HUDEP-2 (cell line): ENCODE measurements around the gene NAALADL2.
"Not testable (repeated sequence)": the region's sequence is repeated elsewhere in the genome, so short reads cannot be mapped to it uniquely, and the experiment has no call there.

Experiments
- DNase-seq, 76 experiments: peaks; one replicate each; lab custom pipeline; 2025; ENCODE audit not compliant: unreplicated experiment in 76 of 76; lab: John Stamatoyannopoulos, UW

The NAALADL2 gene

GRCh38 chr3:175121225-175121624 lies 262.1 kb downstream of the NAALADL2 start:
- DNase-seq = no peak

- no peak for DNase-seq
Measured at GRCh38 chr3:175127075-175127662, 268.0 kb downstream of the NAALADL2 start.

DNA sequence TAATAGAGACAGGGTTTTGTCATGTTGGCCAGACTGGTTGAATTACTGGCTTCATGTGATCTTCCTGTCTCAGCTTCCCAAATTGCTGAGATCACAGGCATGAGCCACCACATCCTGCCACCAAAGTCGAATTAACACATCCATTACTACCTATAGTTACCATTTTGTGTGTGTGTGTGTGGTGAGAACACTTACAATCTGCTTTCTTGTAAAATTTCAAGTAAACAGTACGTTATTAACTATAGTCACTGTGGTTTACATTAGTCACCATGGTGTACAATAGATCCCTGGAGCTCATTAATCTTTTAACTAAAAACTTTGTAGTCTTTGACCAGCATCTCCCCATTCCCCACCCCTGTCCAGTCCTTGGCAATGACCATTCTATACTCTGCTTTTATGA lies 270.0 kb downstream of the NAALADL2 start:
- no peak for DNase-seq

- DNase-seq = no peak
Measured at GRCh38 chr3:175129571-175129970, 270.4 kb downstream of the NAALADL2 start.

- not testable (repeated sequence) for DNase-seq
Measured at GRCh38 chr3:175131866-175132265, 272.7 kb downstream of the NAALADL2 start.

DNA sequence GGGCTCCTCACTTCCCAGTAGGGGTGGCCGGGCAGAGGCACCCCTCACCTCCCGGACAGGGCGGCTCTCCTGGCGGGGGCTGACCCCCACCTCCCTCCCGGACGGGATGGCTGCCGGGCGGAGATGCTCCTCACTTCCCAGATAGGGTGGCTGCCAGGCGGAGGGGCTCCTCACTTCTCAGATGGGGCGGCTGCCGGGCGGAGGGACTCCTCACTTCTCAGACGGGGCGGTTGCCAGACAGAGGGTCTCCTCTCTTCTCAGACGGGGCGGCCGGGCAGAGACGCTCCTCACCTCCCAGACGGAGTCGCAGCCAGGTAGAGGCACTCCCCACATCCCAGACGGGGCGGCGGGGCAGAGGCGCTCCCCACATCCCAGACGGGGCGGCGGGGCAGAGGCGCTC lies 273.6 kb downstream of the NAALADL2 start:
- DNase-seq = not testable (repeated sequence)

- no peak for DNase-seq
Measured at GRCh38 chr3:175144368-175144767, 285.2 kb downstream of the NAALADL2 start.

DNA sequence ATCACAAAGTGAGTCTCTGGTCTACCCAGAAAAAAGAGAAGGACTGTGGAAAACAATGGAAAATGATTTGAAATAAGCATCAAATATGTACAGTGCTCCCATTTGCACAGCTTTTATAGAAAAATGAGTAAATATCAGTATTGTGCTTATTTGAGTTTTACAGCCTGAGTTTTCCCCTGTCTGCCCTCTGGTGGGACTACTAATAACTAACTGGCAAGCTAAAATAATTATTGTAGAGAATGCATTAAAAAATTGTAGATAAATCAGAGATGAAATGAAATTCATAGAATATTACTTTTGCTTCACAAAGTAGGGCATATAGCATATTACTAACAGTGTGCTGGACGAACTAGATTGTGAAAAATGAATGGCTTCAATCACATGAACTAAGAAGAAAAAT lies 287.1 kb downstream of the NAALADL2 start:
- no peak for DNase-seq

- no peak for DNase-seq
Measured at GRCh38 chr3:175149675-175150074, 290.5 kb downstream of the NAALADL2 start.

GRCh38 chr3:175150812-175151401 lies 291.8 kb downstream of the NAALADL2 start:
- DNase-seq = no peak

DNA sequence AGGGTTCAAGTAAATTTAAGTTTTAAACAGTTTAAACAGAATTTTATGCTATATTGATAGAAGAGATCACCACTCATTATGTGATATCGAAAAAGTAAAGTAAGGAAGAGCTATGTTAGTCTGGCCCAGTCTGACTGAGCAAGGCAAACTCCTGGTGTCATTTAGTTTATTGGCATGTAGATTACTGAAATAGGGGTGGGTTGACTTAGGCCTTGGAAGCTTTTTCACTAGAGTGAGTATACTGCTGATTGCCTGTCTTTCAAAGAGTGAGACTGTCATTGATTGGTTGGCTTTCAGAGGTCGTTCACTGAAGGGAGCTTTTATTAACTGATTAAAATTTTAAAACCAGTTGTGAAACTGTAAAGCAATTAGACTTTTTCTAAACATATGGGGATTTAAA lies 294.5 kb downstream of the NAALADL2 start:
- no peak for DNase-seq

DNA sequence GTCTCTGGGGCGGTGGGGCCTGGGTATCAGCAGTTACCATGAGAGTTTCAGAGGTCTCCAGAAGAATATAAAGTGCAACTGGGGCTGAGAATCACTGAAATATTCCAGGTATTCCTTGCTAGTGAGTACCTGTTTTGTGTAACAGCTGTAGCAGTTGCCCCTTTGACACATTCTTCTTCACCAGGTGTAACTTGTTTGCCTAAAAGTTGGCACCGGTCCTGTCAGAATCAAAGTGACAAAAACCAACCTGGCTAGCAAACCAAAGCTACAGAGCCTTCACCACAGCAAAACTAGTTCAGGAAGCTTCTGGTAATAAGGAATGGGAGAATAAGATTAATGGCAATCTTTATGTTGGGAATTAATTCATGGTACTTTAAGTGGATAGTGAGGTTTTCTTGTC lies 296.0 kb downstream of the NAALADL2 start:
- DNase-seq = no peak

DNA sequence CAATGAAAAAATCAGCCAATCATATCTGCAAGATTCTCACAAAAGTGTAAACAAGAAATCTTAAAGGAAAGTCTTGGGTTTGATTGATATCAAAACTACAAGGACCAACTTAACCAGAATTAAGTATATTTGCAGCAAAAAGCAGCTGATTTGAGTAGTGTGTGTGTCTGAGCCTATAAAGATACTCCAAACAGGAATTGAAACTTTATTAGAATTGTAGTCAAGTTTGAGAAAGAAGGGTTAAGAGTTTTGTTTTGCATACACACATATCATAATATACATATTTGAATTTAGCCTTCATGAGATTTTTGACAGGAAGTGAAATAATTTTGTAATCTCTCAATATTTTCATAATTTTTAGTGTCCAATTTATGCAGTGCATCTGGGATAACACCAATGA lies 300.1 kb downstream of the NAALADL2 start:
- DNase-seq = no peak

DNA sequence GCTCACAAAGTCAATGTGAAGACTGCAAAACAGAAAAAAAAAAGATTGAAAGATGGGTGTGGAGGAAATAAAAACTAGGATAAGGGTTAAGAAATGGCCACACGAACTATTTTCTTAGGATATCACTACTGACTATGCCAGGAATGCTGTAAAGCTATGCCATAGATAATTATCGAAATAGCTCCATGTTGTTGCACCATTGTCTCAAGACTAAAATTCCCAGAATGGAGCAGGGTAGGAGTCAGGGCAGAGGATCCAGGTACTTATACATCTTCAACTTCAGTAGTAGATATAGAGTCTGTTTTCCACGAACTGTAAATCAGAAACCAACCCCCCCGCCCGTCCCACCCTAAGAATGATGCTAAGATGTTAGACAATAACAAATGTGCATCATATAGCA lies 302.2 kb downstream of the NAALADL2 start:
- DNase-seq = no peak

DNA sequence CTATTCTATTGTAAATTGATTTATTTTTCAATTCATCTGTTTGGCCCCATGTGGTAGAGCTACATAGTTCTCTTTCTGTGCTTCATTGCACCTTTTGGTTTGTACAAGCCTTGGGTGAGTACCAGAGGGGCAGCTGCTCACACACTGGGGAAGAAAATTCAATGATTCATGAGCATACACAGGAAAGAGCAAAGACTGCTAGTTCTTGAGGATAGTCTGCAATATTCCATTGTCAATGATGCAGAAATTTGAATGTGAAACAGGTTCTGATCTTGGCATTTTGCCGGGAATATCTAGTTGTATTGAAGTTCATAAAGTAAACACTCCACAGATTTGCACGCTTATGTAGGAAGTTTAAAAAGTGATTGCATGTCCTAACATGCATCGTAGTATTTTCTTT lies 304.6 kb downstream of the NAALADL2 start:
- no peak for DNase-seq

DNA sequence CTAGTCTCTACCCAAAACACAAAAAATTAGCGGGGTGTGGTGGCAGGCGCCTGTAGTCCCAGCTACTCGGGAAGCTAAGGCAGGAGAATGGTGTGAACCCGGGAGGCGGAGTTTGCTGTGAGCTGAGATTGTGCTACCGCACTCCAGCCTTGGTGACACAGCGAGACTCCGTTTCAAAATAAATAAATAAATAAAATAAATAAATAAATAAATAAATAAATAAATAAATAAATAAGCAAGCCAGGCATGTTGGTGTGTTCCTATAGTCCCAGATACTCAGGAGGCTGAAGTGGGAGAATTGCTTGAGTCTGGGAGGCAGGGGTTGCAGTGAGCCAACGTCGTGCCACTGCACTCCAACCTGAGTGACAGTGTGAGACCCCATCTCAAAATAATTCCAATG lies 314.0 kb downstream of the NAALADL2 start:
- DNase-seq = not testable (repeated sequence)

GRCh38 chr3:175176556-175176955 lies 317.4 kb downstream of the NAALADL2 start:
- DNase-seq = no peak

- DNase-seq = no peak
Measured at GRCh38 chr3:175179055-175179454, 319.9 kb downstream of the NAALADL2 start.

GRCh38 chr3:175184392-175184791 lies 325.3 kb downstream of the NAALADL2 start:
- no peak for DNase-seq

DNA sequence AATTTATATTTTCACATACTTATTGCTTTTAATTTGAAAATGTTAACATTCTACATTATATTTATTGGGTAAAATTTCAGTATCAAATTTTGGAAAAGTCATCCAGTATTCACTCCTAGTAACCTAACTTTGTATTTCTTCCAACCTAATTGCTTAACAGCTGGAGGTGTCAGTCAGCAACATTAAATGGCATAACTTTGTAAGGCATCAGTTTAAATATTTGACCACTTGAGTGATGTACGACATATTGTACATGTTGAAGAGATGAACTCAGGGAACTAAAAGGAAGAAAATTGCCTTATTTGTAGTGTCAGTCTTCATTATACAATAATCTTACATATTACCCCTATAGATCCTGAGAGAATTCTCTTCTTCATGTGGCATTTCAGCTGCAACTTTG lies 326.8 kb downstream of the NAALADL2 start:
- DNase-seq = no peak

DNA sequence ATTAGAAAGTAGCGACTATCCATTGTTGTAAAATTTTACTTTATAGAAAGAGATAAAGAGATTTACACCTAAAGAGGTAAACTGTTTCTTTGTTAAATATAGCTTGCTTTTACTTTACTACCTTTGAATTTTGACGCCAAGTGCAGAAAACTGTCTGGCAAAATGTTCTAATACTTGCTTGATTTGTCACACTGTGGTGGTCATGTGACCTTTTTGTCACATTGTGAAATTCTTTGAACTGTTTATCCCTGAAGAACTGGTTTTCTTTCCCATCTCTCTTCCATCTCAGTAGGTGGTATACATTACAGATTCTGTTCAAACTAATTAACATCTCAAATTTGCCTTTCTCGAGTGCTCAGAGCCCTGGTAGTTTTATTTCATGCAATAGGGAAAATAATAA lies 327.4 kb downstream of the NAALADL2 start:
- no peak for DNase-seq

GRCh38 chr3:175187586-175187985 lies 328.5 kb downstream of the NAALADL2 start:
- DNase-seq = no peak

DNA sequence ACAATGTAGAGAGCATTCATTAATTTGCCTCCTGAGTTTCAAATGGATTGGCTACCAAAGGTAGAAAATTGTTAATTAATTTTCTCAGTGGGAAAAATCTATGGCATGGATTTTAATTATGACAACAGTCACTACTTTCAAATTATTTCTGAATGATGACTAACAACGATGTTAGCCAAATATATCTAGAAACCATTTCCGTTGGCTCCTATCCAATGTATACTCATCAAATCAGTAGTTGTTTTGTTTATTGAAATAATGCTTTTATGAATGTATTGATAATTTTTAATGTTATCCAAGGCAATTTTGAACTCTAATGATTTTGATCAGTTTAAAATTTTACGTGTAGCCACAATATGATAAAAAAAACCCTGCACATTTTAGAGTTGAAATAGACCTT lies 333.4 kb downstream of the NAALADL2 start:
- no peak for DNase-seq
